Bone marrow (tissue), 2 donors: ENCODE results near the gene CPT2.

Experiments
- DNase-seq, 2 donors: peaks; one replicate each; lab custom pipeline; 2025; lab: John Stamatoyannopoulos, UW

Gene CPT2

GRCh38 chr1:53219711-53220110, 23.1 kb downstream of the CPT2 start:
- no peak for DNase-seq

- peak; percentile 53 to 83 for DNase-seq
These were observed 23.7 kb downstream of the CPT2 start, which contains the start of gene CZIB for GRCh38 chr1:53220171-53220961. TSS of gene CZIB (minus strand) at chr1:53220634. CDS start at chr1:53220575, 59 bp downstream.

- no peak for DNase-seq
These were observed 24.3 kb downstream of the CPT2 start for GRCh38 chr1:53220962-53221286.

- no peak for DNase-seq
These were observed 41.0 kb downstream of the CPT2 start for GRCh38 chr1:53237638-53238037.

GRCh38 chr1:53238197-53239155, 41.9 kb downstream of the CPT2 start, which contains the start of gene MAGOH:
TSS of gene MAGOH (minus strand) at chr1:53238518. CDS start at chr1:53238448, 70 bp downstream.
- DNase-seq: peak; percentile 90 to 94

GRCh38 chr1:53241828-53242227, 45.2 kb downstream of the CPT2 start:
- no peak for DNase-seq

- DNase-seq: no peak
These were observed 45.8 kb downstream of the CPT2 start for GRCh38 chr1:53242381-53242780.

GRCh38 chr1:53244141-53244540, 47.5 kb downstream of the CPT2 start:
- DNase-seq: no peak

GRCh38 chr1:53246261-53247134, 49.9 kb downstream of the CPT2 start:
- DNase-seq: no peak

GRCh38 chr1:53249706-53250105, 53.1 kb downstream of the CPT2 start:
- no peak for DNase-seq

- DNase-seq: no peak
These were observed 53.7 kb downstream of the CPT2 start for GRCh38 chr1:53250325-53250724.

- DNase-seq: no peak
These were observed 57.5 kb downstream of the CPT2 start for GRCh38 chr1:53254011-53254640.

- DNase-seq: no peak
These were observed 58.4 kb downstream of the CPT2 start for GRCh38 chr1:53255031-53255430.

GRCh38 chr1:53256511-53257453, 60.2 kb downstream of the CPT2 start:
- DNase-seq: no peak

GRCh38 chr1:53257454-53258081, 60.9 kb downstream of the CPT2 start:
- no peak for DNase-seq

GRCh38 chr1:53258216-53258615, 61.6 kb downstream of the CPT2 start:
- no peak for DNase-seq

- DNase-seq: no peak
These were observed 63.3 kb downstream of the CPT2 start for GRCh38 chr1:53259932-53260331.

- no peak for DNase-seq
These were observed 64.1 kb downstream of the CPT2 start for GRCh38 chr1:53260631-53261247.

GRCh38 chr1:53262000-53262399, 65.4 kb downstream of the CPT2 start:
- no peak for DNase-seq
